Myocyte (in vitro differentiated cells): ENCODE measurements around the gene KCNJ3. TPM values are rescaled to one million over a fixed set of nuclear protein-coding genes. Genes with fewer than 3 reads are reported as not detected.

ENCODE experiments used
- DNase-seq: peaks from one replicate; pipeline ENCODE4 v3.0.0-alpha.2; 2012; ENCODE audit warnings: low read depth
- total RNA-seq: library from RNA; depleted of rRNA; stranded (reverse); fragments of >200 nt; gene quantifications from 2 replicates; pipeline ENCODE4 v1.2.3, GENCODE V29; 2014

The KCNJ3 gene
- total RNA-seq, 1 donor from 2014 or later: not detected

GRCh38 chr2:154706660-154707059 lies 8.2 kb downstream of the KCNJ3 start:
- DNase-seq: no peak

- DNase-seq: no peak
Measured at GRCh38 chr2:154707994-154708575, 9.6 kb downstream of the KCNJ3 start.

DNA sequence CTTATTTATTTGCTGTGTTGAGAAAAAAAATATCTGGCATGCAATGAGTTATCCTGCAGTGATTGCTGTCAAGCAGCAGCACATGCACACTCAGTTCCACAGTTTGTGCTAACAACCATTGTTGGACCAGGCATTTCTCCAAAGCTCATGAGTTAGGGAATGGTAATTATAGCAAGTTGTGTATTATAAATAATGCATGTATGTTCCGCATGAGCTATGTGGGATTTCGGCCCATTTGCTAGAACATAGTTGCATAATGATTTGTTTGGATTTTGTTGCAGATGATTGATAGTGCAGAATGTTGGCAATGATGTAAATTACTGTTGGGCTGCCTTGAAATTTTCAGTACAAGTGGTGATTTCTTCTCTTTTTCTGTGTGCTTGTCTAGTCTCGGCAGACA lies 10.7 kb downstream of the KCNJ3 start:
- no peak for DNase-seq

DNA sequence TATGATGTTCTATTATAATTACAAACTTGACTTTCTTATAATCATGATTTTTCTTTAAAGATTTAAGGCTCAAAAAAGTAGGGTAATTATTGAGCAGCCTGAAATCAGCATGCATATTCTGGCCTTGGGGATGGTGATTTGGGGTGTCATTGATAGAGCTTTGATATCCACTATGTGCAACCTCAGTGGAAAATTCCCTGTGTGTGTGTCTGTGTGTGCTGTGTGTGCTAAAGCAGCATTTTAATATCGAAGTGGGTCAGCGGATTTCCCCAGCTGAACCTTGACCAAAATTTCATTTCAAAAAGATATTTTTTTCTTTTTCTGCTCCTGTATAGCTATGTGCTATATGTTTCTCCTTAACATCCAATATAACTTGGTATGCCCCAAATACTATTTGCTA lies 11.6 kb downstream of the KCNJ3 start:
- no peak for DNase-seq

DNA sequence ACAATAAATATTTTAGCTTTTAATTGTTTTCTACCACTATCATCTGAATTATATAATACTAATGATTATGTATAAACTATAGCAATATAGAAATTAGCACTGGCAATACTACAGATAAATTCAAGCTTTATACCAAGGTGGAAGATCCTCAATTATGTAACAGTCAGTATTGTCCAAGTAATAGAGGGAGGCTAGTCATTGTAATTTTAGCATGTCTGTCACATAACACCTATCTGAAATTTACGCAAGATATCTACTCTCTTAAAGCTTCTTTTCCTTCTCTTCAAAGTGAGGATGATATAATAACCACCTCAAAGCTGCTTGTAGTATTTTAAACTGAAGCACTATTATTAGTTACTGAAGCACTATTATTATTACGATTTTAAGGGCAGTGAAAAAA lies 12.2 kb downstream of the KCNJ3 start:
- no peak for DNase-seq

GRCh38 chr2:154713675-154714074 lies 15.2 kb downstream of the KCNJ3 start:
- no peak for DNase-seq

GRCh38 chr2:154720651-154721050 lies 22.2 kb downstream of the KCNJ3 start:
- no peak for DNase-seq

GRCh38 chr2:154724194-154724797 lies 25.8 kb downstream of the KCNJ3 start:
- no peak for DNase-seq

DNA sequence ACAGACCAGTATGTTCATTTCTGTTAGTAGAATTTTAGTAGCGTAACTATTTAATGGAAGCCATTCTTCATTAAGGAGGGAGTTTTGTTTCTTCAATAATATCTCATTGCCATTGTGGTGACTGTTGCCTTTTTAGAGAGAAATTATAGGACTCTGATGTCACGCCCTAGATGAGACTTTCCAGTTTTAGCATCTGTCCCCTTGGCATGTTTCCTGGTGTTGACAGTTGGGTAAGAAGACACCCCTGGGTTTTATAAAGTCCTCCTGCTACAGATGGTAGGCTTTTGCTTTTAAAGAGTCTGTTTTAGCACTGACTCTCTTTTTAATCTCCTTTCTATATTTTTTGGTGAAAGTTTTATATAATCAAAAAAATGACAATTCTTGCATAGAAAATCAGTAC lies 41.9 kb downstream of the KCNJ3 start:
- DNase-seq: peak; percentile 67

DNA sequence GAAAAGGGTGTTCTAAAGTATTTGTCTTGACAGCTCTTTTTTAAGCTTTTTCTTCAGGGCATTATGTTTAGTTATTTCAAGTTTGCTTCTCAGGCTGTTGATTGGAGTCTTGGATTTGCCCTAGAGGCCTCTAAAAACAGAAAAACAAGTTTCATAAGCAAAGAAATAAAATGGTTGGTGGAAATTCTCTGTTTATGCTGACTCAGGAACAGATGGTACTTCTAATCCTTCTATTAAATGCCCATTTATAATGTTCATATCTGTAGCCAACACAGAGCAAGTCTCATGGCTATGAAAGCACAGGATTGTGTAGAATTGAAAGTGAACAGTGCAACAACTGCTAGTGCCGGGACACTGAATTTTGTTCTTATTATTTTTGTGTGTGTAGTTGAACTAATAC lies 60.4 kb downstream of the KCNJ3 start:
- no peak for DNase-seq

GRCh38 chr2:154762638-154763037 lies 64.1 kb downstream of the KCNJ3 start:
- DNase-seq: no peak

DNA sequence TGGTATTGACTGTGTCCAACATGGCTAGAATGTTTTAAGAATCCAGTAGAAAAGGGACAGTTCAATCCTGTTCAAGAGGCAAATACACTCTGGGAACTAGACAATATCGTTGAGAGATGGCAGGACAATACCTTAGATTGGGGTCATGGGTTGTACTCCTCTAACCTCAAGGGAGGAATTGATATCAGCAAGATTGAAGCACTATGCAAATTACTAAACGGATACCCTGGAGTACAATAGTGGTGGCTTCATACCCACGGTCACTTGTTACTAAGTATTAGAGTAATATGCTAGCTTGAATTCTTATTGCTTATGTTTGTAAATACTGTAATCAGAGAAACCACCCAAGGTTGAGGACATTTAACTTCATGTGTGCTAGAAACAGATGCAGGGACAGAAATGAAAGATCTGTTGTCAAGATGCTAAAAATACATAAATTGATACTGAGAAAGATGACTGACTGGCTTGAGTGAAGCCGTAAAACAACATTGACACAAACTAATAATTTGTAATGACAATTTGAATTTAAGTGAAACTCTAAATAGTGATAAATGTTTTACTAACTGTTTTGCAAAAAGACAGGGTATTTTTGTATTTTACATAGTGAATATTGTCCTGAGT lies 73.3 kb downstream of the KCNJ3 start:
- DNase-seq: no peak

DNA sequence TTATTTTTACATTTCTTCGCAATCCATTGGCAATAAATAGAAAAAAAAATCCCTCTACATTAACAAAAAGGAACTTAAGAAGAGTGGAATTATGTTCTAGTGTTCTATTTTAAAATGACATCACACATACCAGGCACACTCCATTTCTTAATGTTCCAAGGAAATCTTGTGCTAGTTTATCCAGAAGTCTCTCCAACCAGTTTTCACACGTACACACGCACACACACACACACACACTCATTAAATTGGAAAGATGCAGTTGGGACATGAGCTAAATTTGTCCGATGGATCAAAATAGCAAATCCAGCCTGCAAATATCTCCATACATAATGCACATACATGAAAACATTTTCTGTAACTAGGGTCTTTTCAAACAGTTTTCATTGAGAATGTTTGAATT lies 78.3 kb downstream of the KCNJ3 start:
- DNase-seq: no peak

DNA sequence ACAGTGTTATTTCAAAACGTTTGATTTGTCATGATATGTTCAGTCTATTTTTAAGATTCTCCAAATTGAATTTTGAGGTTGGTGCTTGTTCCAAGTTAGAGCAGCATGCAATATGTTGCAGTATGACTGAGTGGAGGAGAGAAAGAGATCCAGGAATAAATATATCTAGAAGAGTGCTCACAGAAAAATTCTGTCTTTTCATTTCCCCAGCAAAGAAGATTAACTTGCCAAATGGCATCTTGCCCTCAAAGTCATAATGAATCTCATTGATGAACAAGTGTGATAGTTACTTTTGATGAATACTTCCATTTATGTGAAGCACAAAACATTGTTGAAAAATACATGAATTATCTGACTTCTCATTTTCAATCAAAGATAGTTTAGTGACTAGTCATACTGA lies 95.9 kb downstream of the KCNJ3 start:
- no peak for DNase-seq

DNA sequence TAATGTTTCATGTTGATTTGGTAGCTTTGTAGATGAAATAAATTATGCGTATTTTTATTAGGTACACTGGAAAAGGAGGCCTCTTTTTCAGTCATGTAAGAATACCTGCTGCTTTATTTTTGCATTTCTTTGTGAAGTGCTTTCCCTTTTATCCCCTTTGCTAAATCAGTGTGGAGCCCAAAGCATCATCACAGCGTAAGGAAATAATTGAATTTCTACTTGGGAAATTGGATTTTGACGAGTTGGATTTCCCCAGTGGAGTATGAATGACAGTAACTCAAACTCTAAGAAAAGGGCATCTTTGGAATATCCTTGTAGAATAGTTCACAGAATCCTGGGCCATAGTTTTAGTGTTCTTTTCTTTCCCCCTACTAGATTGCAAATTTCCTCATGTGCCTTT lies 97.2 kb downstream of the KCNJ3 start:
- DNase-seq: no peak

DNA sequence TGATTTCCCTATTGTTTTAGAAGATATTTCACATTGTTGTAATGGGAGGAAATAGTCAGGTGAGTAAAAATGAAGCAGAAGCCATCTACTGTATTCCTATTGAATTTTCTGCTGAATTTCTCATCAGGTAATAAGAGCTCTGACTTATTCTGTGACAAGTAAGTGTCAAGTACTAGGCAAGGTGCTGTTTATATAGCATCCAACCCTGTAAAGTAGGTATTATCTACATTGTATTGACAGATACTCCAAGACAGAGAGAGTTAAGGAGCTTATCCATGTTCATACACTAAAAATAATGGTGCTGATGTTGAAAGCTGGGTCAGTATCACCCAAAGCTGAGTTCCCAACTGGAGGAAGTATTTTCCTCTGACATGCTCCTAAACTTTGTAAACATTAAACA lies 106.0 kb downstream of the KCNJ3 start:
- no peak for DNase-seq

- DNase-seq: no peak
Measured at GRCh38 chr2:154813636-154814035, 115.1 kb downstream of the KCNJ3 start.

DNA sequence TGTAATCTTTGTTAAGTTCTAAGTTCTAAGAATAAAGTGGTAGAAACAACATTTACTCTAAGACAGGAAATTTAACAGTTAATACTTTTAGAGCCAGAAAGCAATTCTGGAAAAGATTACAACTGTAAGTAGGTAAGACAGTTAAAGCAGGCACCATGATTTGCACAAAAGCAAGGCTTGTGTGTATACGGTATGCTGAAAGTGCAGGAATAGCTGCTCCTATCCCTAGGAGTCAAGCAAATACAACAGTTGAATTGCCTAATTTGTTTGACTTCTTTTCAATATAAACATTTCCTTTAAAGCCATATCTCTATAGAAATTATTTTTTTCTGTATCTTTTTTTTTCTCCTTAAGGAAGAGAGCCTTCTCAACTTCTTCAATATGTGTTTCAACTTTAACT lies 116.4 kb downstream of the KCNJ3 start:
- no peak for DNase-seq

DNA sequence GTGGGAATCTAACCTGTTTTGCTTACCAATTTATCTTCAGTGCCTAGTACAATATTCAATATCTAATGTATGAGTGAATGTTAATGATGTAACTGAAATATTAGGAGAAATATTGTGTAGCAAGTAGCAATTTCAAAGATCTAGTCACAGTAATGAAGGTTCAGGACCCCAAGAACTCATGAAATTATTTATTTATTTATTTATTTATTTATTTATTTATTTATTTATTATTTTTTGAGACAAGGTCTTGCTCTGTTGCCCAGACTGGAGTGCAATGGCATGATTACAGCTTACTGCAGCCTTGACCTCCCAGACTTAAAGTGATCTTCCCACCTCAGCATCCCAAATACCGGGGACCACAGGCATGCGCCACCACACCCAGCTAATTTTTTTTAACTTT lies 126.9 kb downstream of the KCNJ3 start:
- DNase-seq: no peak

DNA sequence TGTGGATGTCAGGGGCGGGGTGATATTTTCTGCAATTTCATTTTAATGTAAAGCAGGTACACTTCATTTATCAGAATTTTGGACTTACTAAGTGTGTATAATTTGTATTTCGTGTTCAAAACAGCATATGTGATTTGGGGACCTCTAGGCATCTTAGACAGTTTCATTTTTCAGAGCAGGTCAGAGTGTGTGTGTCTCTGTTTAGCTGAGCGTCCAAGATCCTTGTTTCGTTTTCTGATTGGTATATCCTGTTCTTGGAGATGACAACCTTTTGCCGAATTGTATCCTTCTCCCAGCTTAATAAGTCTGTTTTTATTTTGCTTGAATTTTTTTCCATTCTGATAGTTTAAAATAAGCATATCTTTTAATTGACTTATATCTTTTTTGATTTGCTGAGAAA lies 128.3 kb downstream of the KCNJ3 start:
- no peak for DNase-seq

DNA sequence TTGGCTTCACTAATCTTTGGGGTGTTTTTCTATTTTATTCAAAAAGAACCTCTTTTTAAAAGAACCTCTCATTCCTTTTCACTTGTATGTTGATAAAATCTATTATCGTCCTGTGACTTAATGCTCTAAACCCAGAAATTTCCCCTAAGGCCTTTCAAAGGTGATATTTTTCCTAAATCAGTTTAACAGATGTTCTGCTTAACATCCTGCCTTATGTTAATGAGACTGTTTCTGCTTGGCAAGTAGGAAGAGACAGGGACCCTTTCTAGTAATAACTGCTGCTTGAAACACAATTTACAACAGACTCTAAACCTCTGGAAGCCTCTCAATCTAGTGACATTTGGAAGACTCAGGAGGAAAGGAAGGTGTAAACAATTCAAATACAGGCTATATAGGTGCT lies 128.8 kb downstream of the KCNJ3 start:
- DNase-seq: no peak

GRCh38 chr2:154832711-154833110 lies 134.2 kb downstream of the KCNJ3 start:
- DNase-seq: no peak

GRCh38 chr2:154836632-154837031 lies 138.1 kb downstream of the KCNJ3 start:
- no peak for DNase-seq
